Vagina (tissue), 2 donors: Measurements from ENCODE around the gene WDR45. TPM values are rescaled to one million over a fixed set of nuclear protein-coding genes. Genes with fewer than 3 reads are reported as not detected.
A peak's percentile ranks its signal among the peaks of the same experiment; 100 is the strongest.

ENCODE experiments used
- DNase-seq, 2 donors: peaks; one replicate each; pipeline ENCODE4 v3.0.0-alpha.2; 2017; ENCODE audit errors: extremely low spot score in 2 of 2
- H3K27ac ChIP-seq: fragments of 200-600 bp; sonication (generic); one replicate; pipeline ENCODE4 v1.5.1; 2019
- H3K27me3 ChIP-seq: fragments of 200-600 bp; sonication (generic); one replicate; pipeline ENCODE4 v1.5.1; 2019
- H3K36me3 ChIP-seq, 2 donors: fragments of 200-600 bp; sonication (generic); one replicate each; pipeline ENCODE4 v1.5.1; 2017 to 2019
- H3K4me1 ChIP-seq: fragments of 200-600 bp; sonication (generic); one replicate; pipeline ENCODE4 v1.5.1; 2019
- H3K4me3 ChIP-seq, 2 donors: fragments of 200-600 bp; sonication (generic); 1 replicate in 1 of 2; 2 replicates in 1 of 2; pipeline ENCODE4 v1.5.1; 2016 to 2019
- H3K9me3 ChIP-seq: fragments of 200-600 bp; sonication (generic); one replicate; pipeline ENCODE4 v1.5.1; 2019
- CTCF ChIP-seq, 3 experiments: fragments of 450-650 bp in 2 of 3; fragments of 200-600 bp in 1 of 3; sonication (generic) in 1 of 3; IDR thresholded peaks; one replicate each; pipeline ENCODE4 v1.5.1; 2017 to 2019; ENCODE audit warnings: antibody characterized with exemption in 3 of 3, mild to moderate bottlenecking in 2 of 3, moderate library complexity in 2 of 3
- POLR2A ChIP-seq, 2 donors: fragments of 450-650 bp; IDR thresholded peaks; one replicate each; pipeline ENCODE4 v1.6.1; 2017; ENCODE audit warnings: antibody characterized with exemption in 2 of 2, mild to moderate bottlenecking in 2 of 2, moderate library complexity in 2 of 2
- POLR2AphosphoS5 ChIP-seq, 2 donors: sonication (generic); formaldehyde crosslinking; IDR thresholded peaks; one replicate each; pipeline ENCODE4 v1.9.0; 2017; ENCODE audit warnings: antibody characterized with exemption in 2 of 2, mild to moderate bottlenecking in 2 of 2, low read depth in 1 of 2; ENCODE audit not compliant: insufficient read depth in 1 of 2
- intact Hi-C: fragments of 100-400 bp; cut with DNase I; formaldehyde crosslinking; loops from one replicate; pipeline ENCODE4 v1.15.1; 2023
- small RNA-seq: library from RNA; depleted of rRNA; stranded (forward); fragments of <200 nt; gene quantifications from one replicate; pipeline ENCODE3, GENCODE V24; 2016
- total RNA-seq: library from RNA; depleted of rRNA; stranded (reverse); fragments of >200 nt; gene quantifications from one replicate; pipeline ENCODE4 v1.2.3, GENCODE V29; 2016

Gene WDR45
- total RNA-seq, 1 donor from 2014 or later = 72.7 TPM

- TF ChIP-seq POLR2A (IDR thresholded peaks at IDR 0.05) (no peak), POLR2AphosphoS5 (IDR thresholded peaks at IDR 0.05; ENCODE audit: insufficient read depth in 1 of 2, low read depth in 1 of 2) (no peak), CTCF (IDR thresholded peaks at IDR 0.05) (no peak)
- no peaks in the 10 kb centered on the region for H3K27me3 ChIP-seq
- peaks cover 20% of the 10 kb centered on the region for H3K4me1 ChIP-seq
- no peaks in the 10 kb centered on the region for H3K9me3 ChIP-seq
- H3K27ac ChIP-seq = peak overlapping the region; percentile 95
- peaks cover 0 to 41% of the 10 kb centered on the region in 2 donors for H3K36me3 ChIP-seq
- DNase-seq = no peak
- H3K4me3 ChIP-seq = no peak overlapping the region
- intact Hi-C loops = no loop called here
Observed at GRCh38 chrX:49037883-49038475, 41.7 kb downstream of the WDR45 start.

GRCh38 chrX:49030283-49030682 is 49.4 kb downstream of the WDR45 start:
- no peaks in the 10 kb centered on the region for H3K4me1 ChIP-seq
- H3K27me3 ChIP-seq = no peaks in the 10 kb centered on the region
- H3K9me3 ChIP-seq = no peaks in the 10 kb centered on the region
- no peak overlapping the region for H3K4me3 ChIP-seq
- H3K27ac ChIP-seq = no peak overlapping the region
- H3K36me3 ChIP-seq = peaks cover 0 to 25% of the 10 kb centered on the region in 2 donors
- intact Hi-C loops = no loop called here
- TF ChIP-seq POLR2AphosphoS5 (IDR thresholded peaks at IDR 0.05; ENCODE audit: insufficient read depth in 1 of 2, low read depth in 1 of 2) (no peak), CTCF (IDR thresholded peaks at IDR 0.05) (no peak), POLR2A (IDR thresholded peaks at IDR 0.05) (no peak)
- DNase-seq = no peak

- no peak for DNase-seq
- no peak for TF ChIP-seq POLR2A (IDR thresholded peaks at IDR 0.05)
- no peak for TF ChIP-seq POLR2AphosphoS5 (IDR thresholded peaks at IDR 0.05; ENCODE audit: insufficient read depth in 1 of 2, low read depth in 1 of 2)
- TF ChIP-seq CTCF (IDR thresholded peaks at IDR 0.05) = no peak
- H3K27me3 ChIP-seq = no peaks in the 10 kb centered on the region
- H3K36me3 ChIP-seq = peaks cover 0 to 25% of the 10 kb centered on the region in 2 donors
- H3K4me1 ChIP-seq = no peaks in the 10 kb centered on the region
- H3K4me3 ChIP-seq = no peak overlapping the region
- no peak overlapping the region for H3K27ac ChIP-seq
- no peaks in the 10 kb centered on the region for H3K9me3 ChIP-seq
- intact Hi-C loops = no loop called here
Observed at GRCh38 chrX:49029876-49030275, 49.8 kb downstream of the WDR45 start.

Small RNAs within 50 kb of the gene (small RNA-seq; reads per million reads assigned to genes)
- not detected for gene RNU4-52P

Other genes starting within 250 kb of the WDR45 start
- gene PCSK1N, start 244.3 kb downstream of the WDR45 start, total RNA-seq = 15.0 TPM
- gene TIMM17B, start 182.1 kb downstream of the WDR45 start, total RNA-seq = 43.5 TPM
- gene PQBP1, start 182.0 kb downstream of the WDR45 start, total RNA-seq = 67.5 TPM
- gene SLC35A2, start 168.2 kb downstream of the WDR45 start, total RNA-seq = 7.1 TPM
- 11.5 TPM for gene PIM2, start 160.9 kb downstream of the WDR45 start, total RNA-seq
- 44.7 TPM for gene OTUD5, start 122.3 kb downstream of the WDR45 start, total RNA-seq
- gene KCND1, start 108.0 kb downstream of the WDR45 start, total RNA-seq = 2.0 TPM
- 27.5 TPM for gene GRIPAP1, start 77.6 kb downstream of the WDR45 start, total RNA-seq
- gene TFE3, start 36.5 kb downstream of the WDR45 start, total RNA-seq = 87.4 TPM
- 8.6 TPM for gene CCDC120, start 20.9 kb downstream of the WDR45 start, total RNA-seq
- gene PRAF2, start 5.9 kb downstream of the WDR45 start, total RNA-seq = 24.1 TPM
- 17.7 TPM for gene GPKOW, start 43.8 kb upstream of the WDR45 start, total RNA-seq
- gene MAGIX, start 82.9 kb upstream of the WDR45 start, total RNA-seq = 2.2 TPM
- gene PLP2, start 92.0 kb upstream of the WDR45 start, total RNA-seq = 81.3 TPM
- gene PRICKLE3, start 106.5 kb upstream of the WDR45 start, total RNA-seq = 26.5 TPM
- gene SYP, start 120.3 kb upstream of the WDR45 start, total RNA-seq = 11.0 TPM
- 0.25 TPM for gene CACNA1F, start 153.5 kb upstream of the WDR45 start, total RNA-seq
- 8.8 TPM for gene CCDC22, start 155.6 kb upstream of the WDR45 start, total RNA-seq
- 1.5 TPM for gene FOXP3, start 184.8 kb upstream of the WDR45 start, total RNA-seq
- 18.9 TPM for gene PPP1R3F, start 189.9 kb upstream of the WDR45 start, total RNA-seq
- gene GAGE10, start 223.8 kb upstream of the WDR45 start, total RNA-seq = not detected
- not detected for gene GAGE12J, start 242.2 kb upstream of the WDR45 start, total RNA-seq